ENCODE results near the gene ANKRD13A.
A peak's percentile ranks its signal among the peaks of the same experiment; 100 is the strongest.
"Not testable (repeated sequence)": the region's sequence is repeated elsewhere in the genome, so short reads cannot be mapped to it uniquely, and the experiment has no call there.

ANKRD13A gene

GRCh38 chr12:110049034-110049433, 49.8 kb downstream of the ANKRD13A start:
- DNase-seq, result not testable (repeated sequence)

DNA sequence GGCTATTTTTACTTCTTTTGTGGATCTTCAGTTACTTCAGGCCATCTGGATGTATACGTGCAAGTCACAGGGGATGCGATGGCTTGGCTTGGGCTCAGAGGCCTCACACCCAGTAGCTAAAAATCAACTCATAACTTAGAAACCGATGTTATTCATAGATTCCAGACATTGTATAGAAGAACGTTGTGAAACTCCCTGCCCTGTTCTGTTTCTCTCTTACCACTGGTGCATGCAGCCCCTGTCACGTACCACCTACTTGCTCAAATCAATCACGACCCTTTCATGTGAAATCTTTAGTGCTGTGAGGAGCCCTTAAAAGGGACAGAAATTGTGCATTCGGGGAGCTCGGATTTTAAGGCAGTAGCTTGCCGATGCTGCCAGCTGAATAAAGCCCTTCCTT, 50.4 kb downstream of the ANKRD13A start:
- DNase-seq, result not testable (repeated sequence)

DNA sequence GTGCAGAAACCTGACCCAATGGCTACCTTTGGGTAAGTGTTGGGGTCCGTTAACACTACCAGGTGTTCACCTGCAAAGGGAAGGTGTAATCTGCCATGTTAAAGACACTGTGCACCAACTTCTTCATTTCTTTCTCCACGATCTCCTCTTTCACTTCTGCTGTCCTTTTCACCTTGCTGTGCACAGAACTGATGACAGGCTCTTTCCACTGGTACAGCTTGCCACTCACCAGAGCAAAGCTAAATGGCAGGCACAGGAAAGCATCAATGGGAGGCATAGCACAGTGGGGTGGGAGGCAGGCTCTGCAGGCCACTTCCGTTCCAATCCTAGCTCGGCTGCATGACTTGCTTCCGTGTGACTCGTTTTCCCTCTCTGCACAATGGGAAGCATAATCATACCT, 51.7 kb downstream of the ANKRD13A start:
- no peak for DNase-seq

- not testable (repeated sequence) for DNase-seq
Observed at GRCh38 chr12:110055375-110056352, 56.4 kb downstream of the ANKRD13A start.

GRCh38 chr12:110056643-110057042, 57.4 kb downstream of the ANKRD13A start:
- not testable (repeated sequence) for DNase-seq

- no peak for DNase-seq
Observed at GRCh38 chr12:110058875-110059615, 59.8 kb downstream of the ANKRD13A start.

DNA sequence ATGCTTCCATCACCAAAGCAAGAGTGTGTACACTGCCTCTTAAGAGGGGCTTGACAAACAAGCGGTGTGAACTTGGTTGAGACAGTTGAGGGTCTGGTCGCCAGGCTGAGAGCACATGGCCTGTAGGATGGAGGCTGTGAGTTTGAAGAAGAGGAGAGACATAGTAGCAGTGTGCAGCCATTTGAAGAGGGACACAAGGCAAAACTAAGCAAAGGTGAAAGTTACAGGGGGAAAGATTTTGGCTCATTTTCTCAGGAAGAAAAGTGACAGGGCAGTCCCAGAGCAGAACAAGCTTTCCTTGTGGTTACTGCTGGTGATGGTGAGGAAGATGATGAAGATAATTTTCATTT, 60.4 kb downstream of the ANKRD13A start:
- no peak for DNase-seq

- no peak for DNase-seq
Observed at GRCh38 chr12:110062241-110062640, 63.0 kb downstream of the ANKRD13A start.

GRCh38 chr12:110065540-110065939, 66.3 kb downstream of the ANKRD13A start:
- no peak for DNase-seq

- DNase-seq, result no peak
Observed at GRCh38 chr12:110067531-110067930, 68.3 kb downstream of the ANKRD13A start.

- not testable (repeated sequence) for DNase-seq
Observed at GRCh38 chr12:110068115-110068514, 68.9 kb downstream of the ANKRD13A start.

- DNase-seq, result no peak
Observed at GRCh38 chr12:110068654-110069053, 69.4 kb downstream of the ANKRD13A start.

DNA sequence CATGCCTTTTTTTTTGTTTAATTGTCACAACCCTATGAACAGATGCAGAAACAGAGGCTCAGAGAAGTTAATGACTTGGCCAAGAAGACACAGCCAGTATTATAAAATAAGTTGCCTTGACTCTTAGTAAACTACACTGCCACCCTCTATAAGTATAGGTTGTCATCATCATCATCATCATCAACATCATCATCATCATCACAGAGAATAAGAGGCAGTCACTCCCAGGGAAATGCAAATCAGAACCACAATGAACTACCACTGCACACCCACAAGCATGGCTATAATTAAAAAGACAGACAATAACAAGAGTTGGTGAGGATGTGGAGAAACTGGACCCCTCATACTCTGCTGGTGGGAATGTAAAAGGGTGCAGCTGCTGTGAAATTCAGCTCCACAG, 72.3 kb downstream of the ANKRD13A start:
- no peak for DNase-seq

GRCh38 chr12:110071967-110072366, 72.7 kb downstream of the ANKRD13A start:
- DNase-seq, result no peak

GRCh38 chr12:110072636-110073035, 73.4 kb downstream of the ANKRD13A start:
- DNase-seq, result not testable (repeated sequence)

- peak; percentile 61 for DNase-seq
Observed at GRCh38 chr12:110073049-110073831, 74.0 kb downstream of the ANKRD13A start.

DNA sequence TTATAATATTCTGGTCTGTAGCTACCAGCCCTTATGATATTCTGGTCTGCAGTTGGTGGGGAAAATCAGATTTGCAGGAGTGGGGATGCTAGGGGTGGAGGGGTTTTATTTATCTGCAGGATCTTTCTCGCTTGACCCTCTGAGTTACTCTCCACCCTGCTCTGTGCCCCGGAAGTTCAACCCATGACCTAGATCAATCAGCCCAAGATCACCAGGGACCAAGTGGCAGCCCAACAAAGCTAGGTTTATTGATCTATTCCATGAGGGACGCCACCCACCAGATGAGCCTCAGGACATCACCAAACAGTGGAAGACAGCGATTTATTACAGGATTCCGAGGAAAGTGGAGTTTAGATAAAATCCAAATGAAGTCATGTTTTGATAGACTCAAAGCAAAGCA, 74.9 kb downstream of the ANKRD13A start:
- no peak for DNase-seq

DNA sequence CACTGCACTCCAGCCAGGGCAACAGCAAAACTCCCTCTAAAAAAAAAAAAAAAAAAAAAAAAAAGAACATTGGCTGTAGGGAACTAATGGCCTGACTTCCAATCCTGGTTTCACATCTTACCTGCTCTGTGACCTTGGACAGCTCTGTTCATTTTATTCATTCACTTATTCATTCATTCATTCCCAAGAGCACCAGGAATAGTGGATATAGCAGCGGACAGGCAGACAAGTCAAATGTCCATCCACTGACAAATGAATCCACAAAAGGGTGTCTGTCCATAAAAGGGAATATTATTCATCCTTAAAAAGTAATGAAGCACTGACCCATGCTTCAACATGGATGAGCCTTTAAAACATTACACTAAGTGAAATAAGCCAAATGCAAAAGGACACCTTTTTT, 76.7 kb downstream of the ANKRD13A start:
- no peak for DNase-seq

DNA sequence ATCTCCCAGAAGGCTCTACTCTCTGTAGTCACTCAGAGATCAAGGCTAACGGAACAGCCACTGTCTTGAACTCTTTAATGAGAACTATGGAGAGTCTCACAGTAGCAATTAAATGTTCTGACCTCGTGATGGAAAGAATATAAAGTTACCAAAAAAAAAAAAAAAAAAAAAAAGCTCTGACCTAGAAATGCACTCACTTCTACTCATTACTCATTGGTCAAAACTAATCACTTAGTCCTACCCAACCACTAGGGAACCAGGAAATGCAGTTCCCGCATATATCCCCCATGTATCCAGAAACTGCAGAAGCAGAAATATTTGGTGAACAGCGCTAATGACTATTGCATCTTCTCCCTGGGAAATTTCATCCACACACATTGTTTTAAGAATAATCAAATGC, 78.6 kb downstream of the ANKRD13A start:
- DNase-seq, result no peak

GRCh38 chr12:110079477-110080400, 80.5 kb downstream of the ANKRD13A start:
- peak; percentile 77 for DNase-seq

GRCh38 chr12:110080410-110080809, 81.2 kb downstream of the ANKRD13A start:
- no peak for DNase-seq
